ENCODE measurements around the gene THUMPD3.

DNA sequence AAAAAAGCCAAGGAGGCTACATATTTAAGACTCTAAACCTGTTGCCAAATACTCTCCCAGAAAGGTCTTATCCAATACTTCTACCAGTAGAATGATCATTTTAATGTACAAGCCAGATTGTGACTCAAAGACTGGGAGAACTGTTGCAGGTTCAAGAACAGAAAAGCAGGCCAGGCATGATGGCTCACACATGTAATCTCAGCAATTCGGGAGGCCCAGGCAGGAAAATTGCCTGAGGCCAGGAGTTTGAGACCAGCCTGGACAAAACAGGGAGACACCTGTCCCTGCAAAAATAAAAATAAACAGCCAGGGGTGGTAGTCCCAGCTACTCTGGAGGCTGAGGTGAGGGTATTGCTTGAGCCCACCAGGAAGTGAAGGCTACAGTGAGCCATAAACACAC is 17.8 kb upstream of the THUMPD3 start:
- TF ChIP-seq ZBTB7A (IDR thresholded peaks at IDR 0.05; ENCODE audit: low read depth) (no peak), TAF1 (IDR thresholded peaks at IDR 0.05; ENCODE audit: low read depth) (no peak), EGR1 (IDR thresholded peaks at IDR 0.05) (no peak), EP300 (IDR thresholded peaks at IDR 0.05; ENCODE audit: borderline replicate concordance) (no peak), RAD21 (IDR thresholded peaks at IDR 0.05; ENCODE audit: low read depth) (no peak), YY1 (IDR thresholded peaks at IDR 0.05; ENCODE audit: low read depth) (no peak), CREB1 (IDR thresholded peaks at IDR 0.05; ENCODE audit: low read depth) (no peak), TEAD4 (IDR thresholded peaks at IDR 0.05) (no peak)
- TF ChIP-seq, protein P1, sequence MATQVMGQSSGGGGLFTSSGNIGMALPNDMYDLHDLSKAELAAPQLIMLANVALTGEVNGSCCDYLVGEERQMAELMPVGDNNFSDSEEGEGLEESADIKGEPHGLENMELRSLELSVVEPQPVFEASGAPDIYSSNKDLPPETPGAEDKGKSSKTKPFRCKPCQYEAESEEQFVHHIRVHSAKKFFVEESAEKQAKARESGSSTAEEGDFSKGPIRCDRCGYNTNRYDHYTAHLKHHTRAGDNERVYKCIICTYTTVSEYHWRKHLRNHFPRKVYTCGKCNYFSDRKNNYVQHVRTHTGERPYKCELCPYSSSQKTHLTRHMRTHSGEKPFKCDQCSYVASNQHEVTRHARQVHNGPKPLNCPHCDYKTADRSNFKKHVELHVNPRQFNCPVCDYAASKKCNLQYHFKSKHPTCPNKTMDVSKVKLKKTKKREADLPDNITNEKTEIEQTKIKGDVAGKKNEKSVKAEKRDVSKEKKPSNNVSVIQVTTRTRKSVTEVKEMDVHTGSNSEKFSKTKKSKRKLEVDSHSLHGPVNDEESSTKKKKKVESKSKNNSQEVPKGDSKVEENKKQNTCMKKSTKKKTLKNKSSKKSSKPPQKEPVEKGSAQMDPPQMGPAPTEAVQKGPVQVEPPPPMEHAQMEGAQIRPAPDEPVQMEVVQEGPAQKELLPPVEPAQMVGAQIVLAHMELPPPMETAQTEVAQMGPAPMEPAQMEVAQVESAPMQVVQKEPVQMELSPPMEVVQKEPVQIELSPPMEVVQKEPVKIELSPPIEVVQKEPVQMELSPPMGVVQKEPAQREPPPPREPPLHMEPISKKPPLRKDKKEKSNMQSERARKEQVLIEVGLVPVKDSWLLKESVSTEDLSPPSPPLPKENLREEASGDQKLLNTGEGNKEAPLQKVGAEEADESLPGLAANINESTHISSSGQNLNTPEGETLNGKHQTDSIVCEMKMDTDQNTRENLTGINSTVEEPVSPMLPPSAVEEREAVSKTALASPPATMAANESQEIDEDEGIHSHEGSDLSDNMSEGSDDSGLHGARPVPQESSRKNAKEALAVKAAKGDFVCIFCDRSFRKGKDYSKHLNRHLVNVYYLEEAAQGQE (IDR thresholded peaks at IDR 0.05; ENCODE audit: low read depth), result no peak
- TF ChIP-seq, protein P2, sequence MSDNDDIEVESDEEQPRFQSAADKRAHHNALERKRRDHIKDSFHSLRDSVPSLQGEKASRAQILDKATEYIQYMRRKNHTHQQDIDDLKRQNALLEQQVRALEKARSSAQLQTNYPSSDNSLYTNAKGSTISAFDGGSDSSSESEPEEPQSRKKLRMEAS (IDR thresholded peaks at IDR 0.05), result no peak
- TF ChIP-seq, protein P3, sequence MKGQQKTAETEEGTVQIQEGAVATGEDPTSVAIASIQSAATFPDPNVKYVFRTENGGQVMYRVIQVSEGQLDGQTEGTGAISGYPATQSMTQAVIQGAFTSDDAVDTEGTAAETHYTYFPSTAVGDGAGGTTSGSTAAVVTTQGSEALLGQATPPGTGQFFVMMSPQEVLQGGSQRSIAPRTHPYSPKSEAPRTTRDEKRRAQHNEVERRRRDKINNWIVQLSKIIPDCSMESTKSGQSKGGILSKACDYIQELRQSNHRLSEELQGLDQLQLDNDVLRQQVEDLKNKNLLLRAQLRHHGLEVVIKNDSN (IDR thresholded peaks at IDR 0.05), result no peak

Measured in Ishikawa (cell line).